HG03575 (cell line): ENCODE results near the gene GTF3C5.
"Not testable (repeated sequence)": the region's sequence is repeated elsewhere in the genome, so short reads cannot be mapped to it uniquely, and the experiment has no call there.

Experiments
- ATAC-seq: cut with Tn5 transposase; IDR thresholded peaks from one replicate; pipeline ENCODE4 v1.9.1; 2021; ENCODE audit not compliant: unreplicated experiment, insufficient number of reproducible peaks, low FRiP score; ENCODE audit errors: extremely low read depth

The GTF3C5 gene

DNA sequence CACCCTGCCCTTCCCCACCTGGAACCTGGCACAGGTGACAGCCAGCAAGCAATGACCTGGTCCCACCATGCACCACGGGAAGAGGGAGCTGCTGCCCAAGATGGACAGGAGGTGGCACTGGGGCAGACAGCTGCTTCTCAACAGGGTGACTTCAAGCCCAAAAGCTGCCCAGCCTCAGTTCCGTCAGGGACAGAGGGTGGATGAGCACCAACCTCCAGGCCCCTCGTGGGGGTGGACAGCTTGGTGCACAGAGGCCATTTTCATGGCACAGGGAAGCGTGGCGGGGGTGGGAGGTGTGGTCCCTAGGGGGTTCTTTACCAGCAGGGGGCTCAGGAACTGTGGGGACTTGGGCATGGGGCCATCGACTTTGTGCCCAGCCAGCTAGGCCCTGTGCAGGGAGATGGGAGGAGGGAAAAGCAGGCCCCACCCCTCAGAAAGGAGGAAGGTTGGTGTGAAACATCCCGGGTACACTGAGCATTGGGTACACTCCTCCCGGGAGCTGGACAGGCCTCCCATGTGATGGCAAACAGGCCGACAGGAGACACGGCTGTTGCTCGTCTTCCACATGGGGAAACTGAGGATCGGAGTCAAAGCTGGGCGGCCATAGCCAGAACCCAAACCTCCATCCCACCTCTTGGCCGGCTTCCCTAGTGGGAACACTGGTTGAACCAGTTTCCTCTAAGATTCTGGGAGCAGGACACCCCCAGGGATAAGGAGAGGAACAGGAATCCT, 32.9 kb downstream of the GTF3C5 start:
- no peak for ATAC-seq

DNA sequence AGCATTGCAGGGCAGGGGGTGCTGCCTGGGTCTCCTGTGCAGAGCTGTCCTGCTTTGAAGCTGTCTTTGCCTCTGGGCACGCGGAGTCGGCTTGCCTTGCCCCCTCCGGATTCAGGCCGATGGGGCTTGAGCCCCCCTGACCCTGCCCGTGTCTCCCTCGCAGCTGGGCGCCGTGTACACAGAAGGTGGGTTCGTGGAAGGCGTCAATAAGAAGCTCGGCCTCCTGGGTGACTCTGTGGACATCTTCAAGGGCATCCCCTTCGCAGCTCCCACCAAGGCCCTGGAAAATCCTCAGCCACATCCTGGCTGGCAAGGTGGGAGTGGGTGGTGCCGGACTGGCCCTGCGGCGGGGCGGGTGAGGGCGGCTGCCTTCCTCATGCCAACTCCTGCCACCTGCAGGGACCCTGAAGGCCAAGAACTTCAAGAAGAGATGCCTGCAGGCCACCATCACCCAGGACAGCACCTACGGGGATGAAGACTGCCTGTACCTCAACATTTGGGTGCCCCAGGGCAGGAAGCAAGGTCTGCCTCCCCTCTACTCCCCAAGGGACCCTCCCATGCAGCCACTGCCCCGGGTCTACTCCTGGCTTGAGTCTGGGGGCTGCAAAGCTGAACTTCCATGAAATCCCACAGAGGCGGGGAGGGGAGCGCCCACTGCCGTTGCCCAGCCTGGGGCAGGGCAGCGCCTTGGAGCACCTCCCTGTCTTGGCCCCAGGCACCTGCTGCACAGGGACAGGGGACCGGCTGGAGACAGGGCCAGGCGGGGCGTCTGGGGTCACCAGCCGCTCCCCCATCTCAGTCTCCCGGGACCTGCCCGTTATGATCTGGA, 33.7 kb downstream of the GTF3C5 start:
- no peak for ATAC-seq

DNA sequence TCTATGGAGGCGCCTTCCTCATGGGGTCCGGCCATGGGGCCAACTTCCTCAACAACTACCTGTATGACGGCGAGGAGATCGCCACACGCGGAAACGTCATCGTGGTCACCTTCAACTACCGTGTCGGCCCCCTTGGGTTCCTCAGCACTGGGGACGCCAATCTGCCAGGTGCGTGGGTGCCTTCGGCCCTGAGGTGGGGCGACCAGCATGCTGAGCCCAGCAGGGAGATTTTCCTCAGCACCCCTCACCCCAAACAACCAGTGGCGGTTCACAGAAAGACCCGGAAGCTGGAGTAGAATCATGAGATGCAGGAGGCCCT, 34.2 kb downstream of the GTF3C5 start:
- no peak for ATAC-seq

DNA sequence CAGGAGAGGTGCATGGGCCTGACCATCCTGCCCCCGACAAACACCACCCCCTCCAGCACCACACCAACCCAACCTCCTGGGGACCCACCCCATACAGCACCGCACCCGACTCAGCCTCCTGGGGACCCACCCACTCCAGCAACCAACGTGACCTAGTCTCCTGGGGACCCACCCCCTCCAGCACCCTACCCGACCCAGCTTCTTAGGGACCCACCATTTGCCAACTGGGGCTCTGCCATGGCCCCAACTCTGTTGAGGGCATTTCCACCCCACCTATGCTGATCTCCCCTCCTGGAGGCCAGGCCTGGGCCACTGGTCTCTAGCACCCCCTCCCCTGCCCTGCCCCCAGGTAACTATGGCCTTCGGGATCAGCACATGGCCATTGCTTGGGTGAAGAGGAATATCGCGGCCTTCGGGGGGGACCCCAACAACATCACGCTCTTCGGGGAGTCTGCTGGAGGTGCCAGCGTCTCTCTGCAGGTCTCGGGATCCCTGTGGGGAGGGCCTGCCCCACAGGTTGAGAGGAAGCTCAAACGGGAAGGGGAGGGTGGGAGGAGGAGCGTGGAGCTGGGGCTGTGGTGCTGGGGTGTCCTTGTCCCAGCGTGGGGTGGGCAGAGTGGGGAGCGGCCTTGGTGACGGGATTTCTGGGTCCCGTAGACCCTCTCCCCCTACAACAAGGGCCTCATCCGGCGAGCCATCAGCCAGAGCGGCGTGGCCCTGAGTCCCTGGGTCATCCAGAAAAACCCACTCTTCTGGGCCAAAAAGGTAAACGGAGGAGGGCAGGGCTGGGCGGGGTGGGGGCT, 35.6 kb downstream of the GTF3C5 start:
- no peak for ATAC-seq

DNA sequence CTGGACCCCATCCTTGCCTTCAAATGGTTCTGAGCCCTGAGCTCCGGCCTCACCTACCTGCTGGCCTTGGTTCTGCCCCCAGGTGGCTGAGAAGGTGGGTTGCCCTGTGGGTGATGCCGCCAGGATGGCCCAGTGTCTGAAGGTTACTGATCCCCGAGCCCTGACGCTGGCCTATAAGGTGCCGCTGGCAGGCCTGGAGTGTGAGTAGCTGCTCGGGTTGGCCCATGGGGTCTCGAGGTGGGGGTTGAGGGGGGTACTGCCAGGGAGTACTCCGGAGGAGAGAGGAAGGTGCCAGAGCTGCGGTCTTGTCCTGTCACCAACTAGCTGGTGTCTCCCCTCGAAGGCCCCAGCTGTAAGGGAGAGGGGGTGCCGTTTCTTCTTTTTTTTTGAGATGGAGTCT, 36.2 kb downstream of the GTF3C5 start:
- no peak for ATAC-seq

DNA sequence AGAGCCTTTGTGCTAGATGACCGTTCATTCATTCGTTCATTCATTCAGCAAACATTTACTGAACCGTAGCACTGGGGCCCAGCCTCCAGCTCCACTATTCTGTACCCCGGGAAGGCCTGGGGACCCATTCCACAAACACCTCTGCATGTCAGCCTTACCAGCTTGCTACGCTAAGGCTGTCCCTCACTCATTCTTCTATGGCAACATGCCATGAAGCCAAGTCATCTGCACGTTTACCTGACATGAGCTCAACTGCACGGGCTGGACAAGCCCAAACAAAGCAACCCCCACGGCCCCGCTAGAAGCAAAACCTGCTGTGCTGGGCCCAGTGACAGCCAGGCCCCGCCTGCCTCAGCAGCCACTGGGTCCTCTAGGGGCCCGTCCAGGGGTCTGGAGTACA, 37.0 kb downstream of the GTF3C5 start:
- no peak for ATAC-seq

DNA sequence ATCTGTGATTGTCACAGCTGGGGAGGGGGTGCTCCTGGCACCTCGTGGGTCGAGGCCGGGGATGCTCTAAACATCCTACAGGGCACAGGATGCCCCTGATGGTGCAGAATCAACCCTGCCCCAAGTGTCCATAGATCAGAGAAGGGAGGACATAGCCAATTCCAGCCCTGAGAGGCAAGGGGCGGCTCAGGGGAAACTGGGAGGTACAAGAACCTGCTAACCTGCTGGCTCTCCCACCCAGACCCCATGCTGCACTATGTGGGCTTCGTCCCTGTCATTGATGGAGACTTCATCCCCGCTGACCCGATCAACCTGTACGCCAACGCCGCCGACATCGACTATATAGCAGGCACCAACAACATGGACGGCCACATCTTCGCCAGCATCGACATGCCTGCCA, 37.6 kb downstream of the GTF3C5 start:
- not testable (repeated sequence) for ATAC-seq

DNA sequence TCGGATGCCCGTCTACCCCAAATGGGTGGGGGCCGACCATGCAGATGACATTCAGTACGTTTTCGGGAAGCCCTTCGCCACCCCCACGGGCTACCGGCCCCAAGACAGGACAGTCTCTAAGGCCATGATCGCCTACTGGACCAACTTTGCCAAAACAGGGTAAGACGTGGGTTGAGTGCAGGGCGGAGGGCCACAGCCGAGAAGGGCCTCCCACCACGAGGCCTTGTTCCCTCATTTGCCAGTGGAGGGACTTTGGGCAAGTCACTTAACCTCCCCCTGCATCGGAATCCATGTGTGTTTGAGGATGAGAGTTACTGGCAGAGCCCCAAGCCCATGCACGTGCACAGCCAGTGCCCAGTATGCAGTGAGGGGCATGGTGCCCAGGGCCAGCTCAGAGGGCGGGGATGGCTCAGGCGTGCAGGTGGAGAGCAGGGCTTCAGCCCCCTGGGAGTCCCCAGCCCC, 39.7 kb downstream of the GTF3C5 start:
- ATAC-seq, result not testable (repeated sequence)

DNA sequence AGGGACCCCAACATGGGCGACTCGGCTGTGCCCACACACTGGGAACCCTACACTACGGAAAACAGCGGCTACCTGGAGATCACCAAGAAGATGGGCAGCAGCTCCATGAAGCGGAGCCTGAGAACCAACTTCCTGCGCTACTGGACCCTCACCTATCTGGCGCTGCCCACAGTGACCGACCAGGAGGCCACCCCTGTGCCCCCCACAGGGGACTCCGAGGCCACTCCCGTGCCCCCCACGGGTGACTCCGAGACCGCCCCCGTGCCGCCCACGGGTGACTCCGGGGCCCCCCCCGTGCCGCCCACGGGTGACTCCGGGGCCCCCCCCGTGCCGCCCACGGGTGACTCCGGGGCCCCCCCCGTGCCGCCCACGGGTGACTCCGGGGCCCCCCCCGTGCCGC, 40.2 kb downstream of the GTF3C5 start:
- not testable (repeated sequence) for ATAC-seq

DNA sequence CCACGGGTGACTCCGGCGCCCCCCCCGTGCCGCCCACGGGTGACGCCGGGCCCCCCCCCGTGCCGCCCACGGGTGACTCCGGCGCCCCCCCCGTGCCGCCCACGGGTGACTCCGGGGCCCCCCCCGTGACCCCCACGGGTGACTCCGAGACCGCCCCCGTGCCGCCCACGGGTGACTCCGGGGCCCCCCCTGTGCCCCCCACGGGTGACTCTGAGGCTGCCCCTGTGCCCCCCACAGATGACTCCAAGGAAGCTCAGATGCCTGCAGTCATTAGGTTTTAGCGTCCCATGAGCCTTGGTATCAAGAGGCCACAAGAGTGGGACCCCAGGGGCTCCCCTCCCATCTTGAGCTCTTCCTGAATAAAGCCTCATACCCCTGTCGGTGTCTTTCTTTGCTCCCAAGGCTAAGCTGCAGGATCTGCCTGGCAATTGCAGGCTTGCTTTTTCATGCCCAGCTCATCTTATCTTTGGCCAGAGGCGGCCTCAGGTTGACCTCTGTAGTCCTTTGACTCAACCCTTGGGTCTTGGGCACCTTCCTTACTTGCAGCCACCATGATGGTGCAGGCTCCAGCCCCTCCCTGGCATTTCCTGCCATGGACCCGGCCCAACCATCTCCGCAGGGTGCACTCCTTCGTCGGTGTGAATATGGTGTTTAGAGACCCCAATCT, 40.8 kb downstream of the GTF3C5 start:
- ATAC-seq, result no peak

DNA sequence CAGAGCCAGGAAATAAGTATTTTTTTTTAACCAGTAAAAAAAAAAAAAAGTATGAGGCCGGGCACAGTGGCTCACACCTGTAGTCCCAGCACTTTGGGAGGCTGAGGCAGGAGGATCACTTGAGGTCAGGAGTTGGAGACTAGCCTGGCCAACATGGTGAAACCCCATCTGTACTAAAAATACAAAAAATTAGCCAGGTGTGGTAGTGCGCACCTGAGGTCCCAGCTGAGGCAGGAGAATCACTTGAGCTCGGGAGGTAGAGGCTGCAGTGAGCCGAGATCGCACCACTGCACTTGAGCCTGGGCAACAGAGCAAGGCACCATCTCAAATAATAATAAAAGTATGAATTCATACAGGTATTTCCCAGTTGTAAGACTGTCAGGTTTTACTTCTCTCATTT, 41.4 kb downstream of the GTF3C5 start:
- ATAC-seq, result not testable (repeated sequence)

DNA sequence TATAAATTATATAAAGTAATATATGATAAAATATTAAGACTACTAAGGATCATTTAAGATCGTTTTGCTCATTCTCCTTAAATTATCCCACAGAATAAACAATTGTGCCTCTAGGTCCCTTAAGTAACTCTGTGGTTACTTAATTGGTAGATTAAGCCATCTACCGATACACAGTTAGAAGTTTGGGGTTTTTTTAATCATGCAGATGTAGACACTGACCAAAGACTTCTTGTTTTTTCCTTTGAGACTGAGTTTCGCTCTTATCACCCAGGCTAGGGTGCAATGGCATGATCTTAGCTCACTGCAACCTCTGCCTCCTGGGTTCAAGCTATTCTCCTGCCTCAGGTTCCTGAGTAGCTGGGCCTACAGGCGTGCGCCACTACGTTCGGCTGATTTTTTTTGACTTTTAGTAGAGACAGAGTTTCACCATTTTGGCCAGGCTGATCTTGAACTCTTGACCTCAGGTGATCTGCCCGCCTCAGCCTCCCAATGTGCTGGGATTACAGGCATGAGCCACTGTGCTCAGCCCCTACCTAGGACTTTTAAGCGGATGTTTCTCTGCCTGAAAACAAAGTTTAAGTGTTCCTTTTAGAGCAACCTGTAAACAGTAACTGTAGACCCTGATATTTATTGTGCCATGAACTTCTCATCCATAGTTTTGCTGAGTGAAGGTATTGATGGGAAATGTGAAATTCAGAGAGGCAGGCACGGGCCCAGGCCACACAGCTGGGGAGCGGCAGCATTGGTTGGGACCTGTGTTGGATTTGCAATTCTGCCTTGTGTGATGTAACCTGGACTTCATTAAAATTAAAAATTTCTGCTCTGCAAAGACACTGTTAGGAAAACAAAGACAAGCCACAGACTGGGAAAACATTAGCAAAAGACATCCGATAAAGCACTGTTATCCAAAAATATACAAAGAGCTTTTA, 42.6 kb downstream of the GTF3C5 start:
- no peak for ATAC-seq

DNA sequence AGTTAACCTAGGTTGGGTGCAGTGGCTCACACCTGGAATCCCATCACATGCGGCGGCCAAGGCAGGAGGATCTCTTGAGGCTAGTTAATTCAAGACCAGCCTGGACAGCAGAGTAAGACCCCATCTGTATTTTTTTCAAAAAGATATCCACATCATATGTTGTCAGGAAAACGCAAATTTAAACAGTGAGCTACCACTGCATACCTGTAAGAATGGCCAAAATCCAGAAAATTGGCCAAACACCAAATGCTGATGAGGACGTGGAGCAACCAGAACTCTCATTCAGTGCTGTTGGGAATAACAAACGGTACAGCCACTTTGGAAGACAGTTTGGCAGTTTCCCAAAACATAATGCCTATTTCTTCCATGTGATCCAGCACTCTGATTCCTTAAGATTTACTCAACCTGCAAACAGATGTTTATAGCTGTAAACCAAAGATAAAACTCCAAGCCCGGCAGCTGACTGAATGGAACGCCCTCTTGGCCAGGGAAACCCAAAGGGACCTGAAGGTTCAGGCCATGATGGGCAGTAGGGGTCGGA, 43.4 kb downstream of the GTF3C5 start:
- ATAC-seq, result no peak

DNA sequence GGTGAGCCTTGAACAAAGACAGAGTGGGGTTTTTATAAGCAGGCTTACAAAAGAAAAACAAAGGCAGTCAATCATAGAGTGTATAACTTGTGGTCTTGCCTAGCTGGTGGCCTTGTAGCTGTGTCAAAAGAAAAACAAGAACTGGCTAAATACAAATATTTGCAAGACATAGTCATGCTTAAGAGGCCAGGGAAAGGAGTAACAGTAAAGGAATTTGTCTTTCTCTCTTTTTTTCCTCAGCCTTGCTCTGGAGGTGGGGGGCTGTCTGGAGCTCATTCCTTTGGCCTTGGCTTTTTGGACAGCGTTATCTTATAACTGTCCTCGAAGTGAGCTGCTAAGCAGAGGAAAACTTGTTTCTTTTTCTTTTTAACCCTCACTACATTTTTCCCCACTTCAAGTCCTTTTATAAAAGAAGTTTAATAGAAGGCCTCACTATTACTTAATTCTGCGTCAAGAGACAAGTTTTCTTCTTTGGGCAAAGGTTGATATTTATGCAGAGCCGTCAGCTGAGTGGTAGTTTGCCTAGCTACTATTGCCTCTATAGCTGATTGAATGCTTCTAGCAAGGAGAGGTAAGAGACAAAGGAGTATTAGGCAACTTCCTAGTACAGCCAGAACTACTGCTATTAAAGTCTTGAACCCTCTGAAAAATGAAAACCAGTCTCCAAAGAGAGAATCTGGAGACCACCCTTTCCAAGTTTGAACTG, 45.3 kb downstream of the GTF3C5 start:
- ATAC-seq, result no peak

DNA sequence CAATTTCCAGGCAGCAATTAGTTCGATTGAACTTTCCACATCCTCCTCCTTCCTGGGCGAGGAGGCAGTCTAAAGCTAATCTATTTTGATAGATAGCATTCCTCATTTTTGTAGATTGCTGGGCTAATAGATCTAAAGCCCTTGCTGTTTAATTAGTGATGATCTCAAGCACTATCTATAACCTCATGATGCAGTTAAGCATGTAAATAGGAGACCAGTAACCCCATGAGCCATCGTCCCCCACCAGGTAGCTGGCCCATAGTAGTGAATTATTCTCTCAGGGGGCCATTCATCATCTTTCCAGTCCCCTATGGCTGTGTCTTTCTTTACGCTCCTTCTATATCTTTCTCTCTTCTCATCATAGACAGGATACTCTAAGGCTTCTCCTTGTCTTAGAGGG, 45.9 kb downstream of the GTF3C5 start:
- ATAC-seq, result no peak

DNA sequence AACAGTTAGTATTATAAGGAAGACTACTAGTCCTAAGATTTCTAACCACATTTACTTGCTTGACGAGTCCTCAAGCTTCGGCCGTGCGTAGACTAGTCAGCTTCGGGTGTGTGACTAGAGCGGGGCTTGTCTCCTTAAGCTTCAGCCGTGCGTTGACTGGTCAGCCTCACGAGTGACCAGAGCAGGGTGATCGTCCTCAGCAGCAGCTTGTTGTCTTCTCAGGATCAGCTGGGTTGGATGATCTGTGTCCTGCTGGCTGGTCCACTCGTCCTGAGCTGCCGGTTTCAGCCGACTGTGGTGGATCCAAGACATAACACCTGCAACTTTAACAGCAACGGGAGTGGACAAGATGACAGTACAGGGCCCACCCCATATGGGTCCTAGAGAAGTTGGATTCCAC, 47.7 kb downstream of the GTF3C5 start:
- no peak for ATAC-seq

DNA sequence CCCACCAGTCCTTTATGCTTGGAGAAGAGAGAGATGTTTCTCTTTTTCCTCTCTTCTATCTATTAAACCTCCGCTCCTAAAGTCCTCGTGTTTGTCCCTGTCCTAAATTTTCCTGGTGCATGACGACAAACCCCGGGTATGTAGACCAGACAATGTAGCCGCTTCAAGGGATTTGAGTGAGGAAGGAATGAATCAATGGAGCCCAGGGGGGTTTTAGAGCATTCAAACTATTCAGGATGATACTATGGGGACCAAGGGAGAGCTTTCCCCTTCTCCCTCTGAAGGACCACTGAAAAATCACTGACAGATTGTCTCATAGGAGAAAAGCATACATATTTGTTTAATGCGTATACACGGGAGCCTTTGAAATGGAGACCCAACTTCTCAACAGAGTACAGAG, 49.4 kb downstream of the GTF3C5 start:
- ATAC-seq, result no peak
